IPS-NIHi7 (cell line): ENCODE results near the gene NHSL2.
A peak's percentile ranks its signal among the peaks of the same experiment; 100 is the strongest.
"Not testable (repeated sequence)": the region's sequence is repeated elsewhere in the genome, so short reads cannot be mapped to it uniquely, and the experiment has no call there.

Source experiments
- DNase-seq: peaks from one replicate; pipeline ENCODE4 v3.0.0; 2012; ENCODE audit warnings: mixed read lengths; ENCODE audit errors: extremely low spot score

NHSL2 gene

GRCh38 chrX:72041871-72042851 is 131.5 kb downstream of the NHSL2 start:
- no peak for DNase-seq

- DNase-seq, result no peak
Observed at GRCh38 chrX:72042852-72043248, 132.2 kb downstream of the NHSL2 start.

- DNase-seq, result no peak
Observed at GRCh38 chrX:72043636-72044035, 133.0 kb downstream of the NHSL2 start.

- DNase-seq, result no peak
Observed at GRCh38 chrX:72045141-72045540, 134.5 kb downstream of the NHSL2 start.

- DNase-seq, result peak; percentile 54
Observed at GRCh38 chrX:72045552-72046277, 135.1 kb downstream of the NHSL2 start.

GRCh38 chrX:72046447-72046846 is 135.8 kb downstream of the NHSL2 start:
- no peak for DNase-seq

- no peak for DNase-seq
Observed at GRCh38 chrX:72048510-72049455, 138.1 kb downstream of the NHSL2 start.

- DNase-seq, result no peak
Observed at GRCh38 chrX:72050011-72050410, 139.4 kb downstream of the NHSL2 start.

- DNase-seq, result no peak
Observed at GRCh38 chrX:72051589-72051988, 140.9 kb downstream of the NHSL2 start.

GRCh38 chrX:72052415-72053090 is 141.9 kb downstream of the NHSL2 start:
- DNase-seq, result peak; percentile 54

GRCh38 chrX:72053508-72053907 is 142.9 kb downstream of the NHSL2 start:
- no peak for DNase-seq

- no peak for DNase-seq
Observed at GRCh38 chrX:72054779-72055489, 144.3 kb downstream of the NHSL2 start.

- DNase-seq, result no peak
Observed at GRCh38 chrX:72057331-72057730, 146.7 kb downstream of the NHSL2 start.

GRCh38 chrX:72057849-72058248 is 147.2 kb downstream of the NHSL2 start:
- no peak for DNase-seq

GRCh38 chrX:72058346-72058745 is 147.7 kb downstream of the NHSL2 start:
- DNase-seq, result not testable (repeated sequence)

GRCh38 chrX:72060196-72060920 is 149.7 kb downstream of the NHSL2 start:
- DNase-seq, result peak; percentile 45

- no peak for DNase-seq
Observed at GRCh38 chrX:72060921-72061490, 150.4 kb downstream of the NHSL2 start.

GRCh38 chrX:72062916-72063315 is 152.3 kb downstream of the NHSL2 start:
- no peak for DNase-seq
